ENCODE measurements around the gene FLACC1. TPM values are rescaled to one million over a fixed set of nuclear protein-coding genes. Genes with fewer than 3 reads are reported as not detected.

The FLACC1 gene
- total RNA-seq, 1 donor from 2014 or later = 5.4 TPM

DNA sequence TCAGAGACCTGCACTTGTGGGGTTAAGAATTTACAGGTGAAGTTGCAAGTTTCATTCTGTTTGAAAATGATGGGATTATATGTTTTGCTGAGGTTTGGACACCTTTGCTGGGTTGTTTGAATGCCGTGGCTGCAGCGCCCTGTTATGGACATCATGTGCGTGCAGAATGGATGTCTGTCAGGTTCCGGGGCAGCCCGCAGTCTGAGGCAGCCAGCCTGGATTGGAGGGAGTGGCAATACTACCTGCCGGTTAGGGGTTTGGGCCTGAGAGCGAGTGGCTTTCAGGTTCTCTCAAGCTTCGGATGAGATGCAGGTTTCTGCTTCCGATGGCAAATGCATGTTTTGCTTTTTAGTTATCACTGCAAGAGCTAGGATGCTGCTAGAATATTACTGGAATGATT is 95.7 kb downstream of the FLACC1 start:
- no peak for ATAC-seq
- no peak for DNase-seq (ENCODE audit: low spot score)
- intact Hi-C loops (cut with DNase I) = no loop called here

DNA sequence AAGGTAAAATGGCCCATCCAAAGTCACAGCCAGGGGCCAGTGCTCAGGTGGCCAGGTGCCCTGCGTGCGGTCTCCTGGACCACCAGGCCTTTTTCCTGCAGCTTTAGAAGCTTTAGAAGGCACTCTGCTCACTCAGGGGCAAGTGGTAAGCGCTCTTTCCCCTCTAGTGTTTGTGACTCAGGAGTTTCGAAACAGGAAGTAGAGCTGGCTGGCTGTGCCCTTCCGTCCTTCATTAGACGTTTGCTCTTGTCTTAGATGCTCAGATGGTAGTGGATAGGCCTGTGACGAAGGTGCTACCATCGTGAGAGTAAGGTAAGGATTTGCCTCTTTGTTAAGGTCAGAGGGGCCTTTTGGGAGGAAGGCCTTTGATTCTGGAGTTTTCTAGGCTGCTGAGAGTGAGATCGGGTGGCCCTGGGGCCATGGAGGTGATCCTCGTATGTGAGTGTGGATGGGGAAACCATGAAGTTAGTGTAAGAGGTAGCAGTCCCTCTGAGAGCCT is 96.8 kb downstream of the FLACC1 start, which contains the start of gene CASP8:
TSS of gene CASP8 (plus strand) at position 235 of the 499 bp plus-strand sequence. CDS start 5,951 bp downstream, outside the sequence.
- intact Hi-C loops (cut with DNase I) = no loop called here
- no peak for DNase-seq (ENCODE audit: low spot score)
- peak; percentile 51 for ATAC-seq

DNA sequence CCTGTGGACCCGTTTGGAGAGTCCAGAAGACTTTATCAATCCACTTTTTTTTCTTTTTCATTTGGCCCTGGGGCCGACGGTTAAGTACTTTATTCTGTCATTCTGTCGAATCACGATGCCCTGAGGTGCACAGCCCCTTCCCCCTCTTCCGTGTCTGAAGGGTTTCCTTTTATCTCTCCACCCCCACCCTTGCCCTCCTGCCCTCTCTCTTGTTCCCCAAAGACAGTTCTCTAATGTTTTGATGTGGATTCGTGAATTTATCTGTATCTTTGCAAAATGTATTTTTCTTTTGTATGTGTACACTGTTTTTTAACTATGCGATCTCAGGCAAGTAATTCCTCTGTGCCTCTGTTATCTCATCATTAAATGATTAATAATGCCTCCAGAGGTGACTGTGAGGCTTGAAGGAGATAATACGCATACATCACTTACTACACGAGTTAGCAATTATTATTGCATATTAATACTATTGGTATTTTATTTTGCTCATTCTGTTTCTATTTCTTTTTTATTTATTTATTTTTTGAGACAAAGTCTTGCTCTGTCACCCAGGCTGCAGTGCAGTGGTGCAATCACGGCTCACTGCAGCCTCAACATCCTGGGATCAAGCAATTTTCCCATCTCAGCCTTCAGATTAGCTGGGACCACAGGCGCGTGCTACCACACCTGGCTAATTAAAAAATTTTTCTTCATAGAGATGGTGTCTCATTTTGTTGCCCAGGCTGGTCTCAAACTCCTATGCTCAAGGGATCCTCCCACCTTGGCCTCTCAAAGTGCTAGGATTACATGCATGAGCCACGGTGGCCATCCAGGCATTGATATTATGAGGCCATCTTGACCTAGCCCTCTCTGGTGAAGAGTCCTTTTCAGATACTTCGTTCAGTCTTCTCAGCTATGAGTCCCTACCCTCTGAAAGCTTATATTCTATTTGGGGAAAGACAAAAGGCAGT is 98.2 kb downstream of the FLACC1 start:
- ATAC-seq (no peak), DNase-seq (ENCODE audit: low spot score) (no peak)
- intact Hi-C loops (cut with DNase I) = no loop called here

DNA sequence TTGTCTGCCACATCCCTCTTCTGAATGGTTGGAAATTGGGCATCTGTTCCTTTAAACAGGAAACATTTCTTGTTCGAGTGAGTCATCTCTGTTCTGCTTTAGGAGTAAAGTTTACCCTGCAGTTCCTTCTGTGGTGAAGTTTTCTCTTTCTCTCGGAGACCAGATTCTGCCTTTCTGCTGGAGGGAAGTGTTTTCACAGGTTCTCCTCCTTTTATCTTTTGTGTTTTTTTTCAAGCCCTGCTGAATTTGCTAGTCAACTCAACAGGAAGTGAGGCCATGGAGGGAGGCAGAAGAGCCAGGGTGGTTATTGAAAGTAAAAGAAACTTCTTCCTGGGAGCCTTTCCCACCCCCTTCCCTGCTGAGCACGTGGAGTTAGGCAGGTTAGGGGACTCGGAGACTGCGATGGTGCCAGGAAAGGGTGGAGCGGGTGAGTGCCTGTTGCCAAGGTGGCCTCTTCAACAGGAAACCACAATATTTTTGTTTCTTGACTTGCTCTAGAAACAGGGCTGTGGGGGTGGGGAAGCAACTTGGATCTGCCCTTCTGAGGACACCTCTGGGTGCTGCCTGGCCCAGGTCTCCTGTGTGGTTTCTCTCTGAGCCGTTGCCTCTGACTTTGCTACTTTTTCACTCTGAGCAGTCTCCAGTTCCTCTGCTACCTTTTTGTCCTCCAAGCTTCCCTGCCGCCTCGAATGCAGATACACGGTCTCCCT is 99.0 kb downstream of the FLACC1 start:
- intact Hi-C loops (cut with DNase I) = no loop called here
- ATAC-seq = peak; percentile 81
- peak; percentile 72 for DNase-seq (ENCODE audit: low spot score)

DNA sequence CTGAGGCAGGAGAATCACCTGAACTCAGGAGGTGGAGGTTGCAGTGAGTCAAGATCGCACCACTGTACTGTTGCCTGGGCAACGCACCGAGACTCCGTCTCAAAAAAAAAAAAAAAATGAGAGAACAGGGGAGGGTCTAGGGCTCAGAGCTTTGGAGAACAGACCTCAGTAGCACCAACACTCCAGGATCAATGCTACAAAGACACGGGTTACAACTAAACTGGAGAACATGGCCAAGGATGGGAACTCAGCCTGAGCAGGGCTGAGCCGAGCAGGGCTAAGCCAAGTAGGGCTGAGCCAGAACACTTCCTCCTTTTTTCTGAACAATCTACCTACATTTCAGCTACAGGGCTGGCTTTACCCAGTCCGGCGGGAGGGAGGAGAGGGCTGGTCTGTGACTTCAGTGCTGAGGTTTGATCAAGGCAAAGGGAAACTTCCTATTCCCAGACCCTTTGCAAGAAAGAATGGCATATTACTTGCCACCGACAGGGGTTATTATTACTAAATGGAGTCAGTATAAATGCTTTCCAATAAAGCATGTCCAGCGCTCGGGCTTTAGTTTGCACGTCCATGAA is 99.7 kb downstream of the FLACC1 start:
- intact Hi-C loops (cut with DNase I) = no loop called here
- ATAC-seq (peak; percentile 66), DNase-seq (ENCODE audit: low spot score) (no peak)

DNA sequence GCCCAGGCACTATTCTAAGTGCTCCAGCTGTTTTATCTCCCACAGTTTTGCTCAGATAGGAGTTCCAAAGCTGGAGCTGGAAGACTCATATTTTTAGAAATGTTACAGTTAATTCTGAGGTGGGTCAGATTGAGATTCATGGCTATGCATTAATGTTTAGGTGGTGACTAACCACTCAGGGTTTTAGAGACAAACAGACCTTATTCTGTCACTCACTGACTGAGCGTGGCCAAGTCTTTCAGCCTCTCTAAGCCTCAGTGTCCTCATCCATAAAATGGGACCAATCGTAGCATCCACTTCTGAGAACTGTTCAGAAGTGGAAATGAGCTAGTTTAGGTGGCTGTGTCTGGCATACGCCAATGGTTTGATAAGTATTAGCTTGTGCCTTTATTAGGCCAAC is 101.1 kb downstream of the FLACC1 start:
- intact Hi-C loops (cut with DNase I) = no loop called here
- ATAC-seq (no peak), DNase-seq (ENCODE audit: low spot score) (no peak)

DNA sequence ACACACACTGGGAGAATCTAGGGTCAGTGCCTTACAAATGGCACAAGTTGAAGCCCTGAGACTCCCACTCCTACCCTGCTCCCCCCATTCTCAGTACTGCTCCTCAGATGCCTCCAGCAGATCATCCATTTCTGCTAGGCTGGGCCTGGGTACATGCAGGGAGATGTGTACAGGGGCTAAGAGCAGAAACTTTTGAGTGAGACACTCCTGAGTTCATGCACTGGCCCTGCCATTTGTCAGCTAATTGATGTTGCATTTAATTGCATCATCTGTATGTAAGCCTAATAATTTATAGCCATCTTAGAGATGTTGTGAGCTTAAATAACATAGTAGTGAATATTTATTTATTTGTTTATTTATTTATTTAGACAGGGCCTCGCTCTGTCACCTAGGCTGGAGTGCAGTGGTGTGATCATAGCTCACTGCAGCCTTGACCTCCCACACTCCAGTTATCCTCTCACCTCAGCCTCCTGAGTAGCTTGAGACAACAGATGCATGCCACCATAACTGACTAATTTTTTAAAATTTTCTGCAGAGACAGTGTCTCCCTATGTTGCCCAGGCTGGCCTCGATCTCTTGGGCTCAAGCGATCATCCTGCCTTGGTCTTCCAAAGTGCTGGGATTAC is 101.6 kb downstream of the FLACC1 start:
- intact Hi-C loops (cut with DNase I) = no loop called here
- ATAC-seq = no peak
- DNase-seq (ENCODE audit: low spot score) = no peak

DNA sequence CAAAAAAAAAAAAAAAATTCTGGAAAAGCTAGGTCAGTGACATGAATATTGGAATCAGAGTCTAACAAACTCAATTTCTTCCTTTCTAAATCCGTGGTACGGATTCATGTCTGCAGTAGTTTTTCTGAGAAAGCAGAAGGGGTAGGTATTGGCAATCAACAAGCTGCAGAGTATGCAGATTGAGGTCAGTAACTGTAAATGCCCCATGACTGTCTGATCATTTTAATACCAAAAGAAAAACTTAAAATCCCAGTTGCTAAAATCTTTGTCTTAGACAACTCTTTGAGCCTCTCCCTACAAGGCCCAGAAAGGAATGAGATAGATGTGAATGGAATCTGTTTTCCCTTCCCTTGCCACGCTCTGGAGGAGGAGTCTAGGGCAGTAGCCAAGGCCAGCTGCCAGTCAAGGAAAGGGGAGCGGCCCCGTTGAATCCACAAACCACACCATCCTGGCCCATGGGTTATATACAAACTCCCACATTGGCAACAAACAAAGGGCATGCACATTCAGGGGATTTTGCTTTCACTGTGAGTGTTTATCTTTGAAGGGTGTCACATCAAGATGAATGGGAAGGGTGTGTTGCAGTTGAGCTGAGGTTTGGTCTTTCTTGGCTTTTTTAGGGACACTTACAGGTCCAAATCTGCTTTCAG is 102.9 kb downstream of the FLACC1 start:
- ATAC-seq (no peak), DNase-seq (ENCODE audit: low spot score) (no peak)
- intact Hi-C loops (cut with DNase I) = no loop called here

DNA sequence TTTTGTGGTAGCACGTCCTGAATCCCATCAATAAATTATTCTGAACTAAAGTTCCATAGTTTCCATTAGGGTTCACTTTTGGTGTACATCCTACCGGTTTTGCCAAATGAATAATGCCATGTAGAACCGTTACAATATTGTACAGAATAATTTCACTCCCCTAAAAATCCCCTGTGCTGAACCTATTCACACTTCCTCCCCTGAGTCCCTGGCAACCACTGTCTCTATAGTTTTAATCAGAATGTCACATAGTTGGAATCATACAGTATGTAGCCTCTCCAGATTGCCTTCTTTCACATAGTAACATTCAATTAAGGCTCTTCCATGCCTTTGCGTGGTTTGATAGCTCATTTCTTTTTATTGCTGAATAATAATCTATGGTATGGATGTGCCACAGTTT is 106.4 kb downstream of the FLACC1 start:
- ATAC-seq (no peak), DNase-seq (ENCODE audit: low spot score) (no peak)
- intact Hi-C loops (cut with DNase I) = no loop called here

DNA sequence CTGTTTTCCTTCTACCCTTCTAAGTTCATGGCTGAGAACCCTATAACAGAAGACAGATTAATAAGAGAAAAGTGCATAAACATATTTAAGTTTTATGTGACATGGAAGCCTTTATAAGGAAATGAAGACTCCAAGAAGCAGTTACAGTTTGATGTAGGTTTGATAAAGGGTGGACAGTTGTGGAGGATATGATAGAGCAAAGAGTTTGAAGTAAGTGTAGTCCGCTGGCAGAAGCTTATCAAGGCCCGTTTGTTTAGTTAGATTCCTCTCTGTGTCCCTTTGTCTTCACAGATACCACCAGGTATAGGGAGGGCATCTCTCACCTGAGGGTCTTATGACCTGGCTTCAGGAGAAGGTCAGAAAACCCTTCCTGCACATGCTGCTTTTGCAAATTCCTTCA is 107.3 kb downstream of the FLACC1 start:
- ATAC-seq (no peak), DNase-seq (ENCODE audit: low spot score) (no peak)
- intact Hi-C loops (cut with DNase I) = no loop called here

DNA sequence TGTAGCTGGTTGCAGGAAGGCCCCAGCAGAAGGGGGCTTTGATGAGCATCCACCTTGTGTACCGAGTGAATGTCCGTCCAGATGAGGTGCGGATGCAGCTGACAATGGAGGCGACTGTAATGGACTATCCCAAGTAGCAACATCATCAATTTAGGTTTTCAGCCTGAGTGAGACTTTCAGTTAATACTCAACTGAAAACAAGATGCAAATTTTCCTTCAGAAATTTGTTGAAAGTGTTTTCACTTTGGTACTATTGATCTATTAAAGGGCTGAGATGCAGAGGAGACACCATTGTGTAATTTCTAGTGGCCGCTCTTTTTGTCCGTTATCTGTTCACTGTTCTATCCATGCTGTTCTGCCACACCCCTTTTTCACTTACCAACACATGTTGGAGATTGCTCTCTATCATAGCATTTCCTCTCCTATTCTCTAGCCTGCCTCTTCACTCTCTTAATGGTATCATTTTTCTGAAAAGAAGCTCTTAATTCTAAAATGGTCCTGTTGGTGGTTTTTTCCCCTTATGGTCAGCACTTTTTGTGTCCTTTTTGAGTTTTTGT is 108.8 kb downstream of the FLACC1 start:
- ATAC-seq = no peak
- intact Hi-C loops (cut with DNase I) = no loop called here
- DNase-seq (ENCODE audit: low spot score) = no peak

DNA sequence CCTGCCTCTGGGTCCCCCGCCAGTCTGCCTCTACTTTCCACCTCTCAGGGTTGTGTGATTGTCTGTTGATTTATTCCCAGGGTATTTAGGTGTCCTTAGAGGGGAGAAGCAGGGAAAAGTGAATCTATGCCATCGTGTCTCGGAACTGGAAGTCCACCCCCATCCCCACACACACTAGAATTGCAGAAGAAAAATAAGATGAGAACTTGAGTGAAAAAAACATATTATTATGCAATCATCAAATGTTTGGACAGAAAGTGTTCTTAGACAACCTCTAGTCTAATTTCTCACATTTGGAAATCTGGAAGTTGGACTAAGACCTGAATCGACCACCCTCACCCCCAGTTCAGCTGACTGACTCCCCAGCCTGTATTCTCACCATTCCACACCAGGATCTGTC is 110.9 kb downstream of the FLACC1 start:
- ATAC-seq (peak; percentile 57), DNase-seq (ENCODE audit: low spot score) (no peak)
- intact Hi-C loops (cut with DNase I) = no loop called here

DNA sequence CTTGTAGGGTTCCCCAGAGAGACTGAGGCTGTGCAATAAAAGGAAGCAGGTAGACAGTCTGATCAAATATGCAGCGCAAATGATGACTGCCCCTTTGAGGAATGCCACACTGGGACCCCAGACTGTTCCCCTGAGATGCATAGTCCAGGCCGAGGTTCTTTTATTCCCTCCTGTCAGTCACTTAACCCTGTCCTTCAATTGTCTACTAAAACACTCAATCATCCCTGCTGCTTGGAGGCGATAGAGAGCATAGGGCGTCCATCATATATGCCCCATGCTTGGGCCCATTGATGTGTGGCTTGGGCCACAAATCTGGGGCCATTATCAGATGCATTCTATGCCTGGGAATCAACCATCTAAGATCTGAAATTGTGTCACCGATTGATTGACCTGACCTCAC is 112.3 kb downstream of the FLACC1 start:
- DNase-seq (ENCODE audit: low spot score) (no peak), ATAC-seq (no peak)
- intact Hi-C loops (cut with DNase I) = no loop called here

DNA sequence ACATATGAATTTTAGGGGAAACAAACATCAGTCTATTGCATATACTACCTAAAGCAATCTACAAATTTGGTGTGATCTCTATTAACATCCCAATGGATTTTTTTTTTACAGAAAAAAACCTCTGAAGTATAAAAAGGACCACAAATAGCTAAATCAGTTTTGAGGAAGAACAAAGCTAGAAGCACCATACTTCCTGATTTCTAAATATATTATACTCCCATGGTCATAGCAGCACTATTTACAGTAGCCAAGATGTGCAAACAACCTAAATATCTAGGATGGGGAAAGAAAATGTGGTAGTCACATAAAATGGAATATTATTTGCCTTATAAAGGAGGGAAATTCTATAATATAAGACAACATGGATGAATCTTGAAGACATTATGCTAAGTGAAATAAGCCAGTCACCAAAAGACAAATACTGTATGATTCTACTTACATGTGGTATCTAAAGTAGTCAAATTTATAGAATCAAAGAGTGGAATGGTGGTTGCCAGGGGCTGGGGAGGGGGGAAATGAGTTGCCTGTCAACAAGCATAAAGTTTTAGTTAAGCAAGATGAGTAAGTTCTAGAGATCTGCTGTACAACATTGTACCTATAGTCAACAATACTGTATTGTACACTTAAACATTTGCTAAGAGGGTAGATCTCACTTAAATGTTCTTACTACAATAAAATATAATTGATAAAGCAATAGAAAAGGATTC is 114.4 kb downstream of the FLACC1 start:
- intact Hi-C loops (cut with DNase I) = no loop called here

DNA sequence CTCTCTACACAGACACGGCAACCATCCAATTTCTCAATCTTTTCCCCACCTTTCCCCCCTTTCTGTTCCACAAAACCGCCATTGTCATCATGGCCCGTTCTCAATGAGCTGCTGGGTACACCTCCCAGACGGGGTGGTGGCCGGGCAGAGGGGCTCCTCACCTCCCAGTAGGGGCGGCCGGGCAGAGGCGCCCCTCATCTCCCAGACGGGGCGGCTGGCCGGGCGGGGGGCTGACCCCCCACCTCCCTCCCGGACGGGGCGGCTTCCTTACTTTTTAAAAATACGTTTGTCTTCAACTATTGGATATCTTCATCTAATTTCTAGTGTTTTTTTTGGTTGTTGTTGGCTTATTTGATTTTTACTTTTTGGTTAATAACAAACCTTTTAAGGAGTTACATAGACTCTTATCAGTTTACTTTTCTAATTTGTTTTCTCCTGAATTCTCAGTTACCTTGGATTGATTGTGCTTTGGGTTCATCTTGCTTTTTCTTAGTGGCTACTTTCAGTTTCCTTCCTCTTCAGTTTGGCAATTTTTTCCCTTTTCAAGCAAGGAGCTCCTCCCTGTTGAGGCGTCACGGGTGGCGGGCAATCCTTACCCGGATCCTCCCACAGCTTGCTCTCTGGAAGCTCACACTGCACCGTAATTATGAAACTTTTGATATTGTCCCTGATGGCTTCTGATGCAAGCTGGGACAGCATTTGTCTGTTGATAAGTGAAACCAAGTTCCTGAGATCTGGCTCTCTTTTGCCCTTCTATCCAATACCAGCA is 117.8 kb downstream of the FLACC1 start:
- intact Hi-C loops (cut with DNase I) = loop anchor here (10.0 kb wide), 1 partner anchor 125 kb away; no protein-coding TSS in a partner anchor
- peak; percentile 94 for ATAC-seq
- DNase-seq (ENCODE audit: low spot score) = peak; percentile 83

More for the DNA sequence above, 114.4 kb downstream of the FLACC1 start:
- no peak for DNase-seq (ENCODE audit: low spot score)
- ATAC-seq = no peak

Measured in sciatic nerve (tissue), 2 donors.